GM19455 (cell line): ENCODE measurements around the gene MFAP4.

Experiments used
- ATAC-seq: cut with Tn5 transposase; IDR thresholded peaks from one replicate; pipeline ENCODE4 v1.9.1; 2021; ENCODE audit not compliant: unreplicated experiment

Gene MFAP4

GRCh38 chr17:19386051-19386929 is 700 bp downstream of the MFAP4 start:
- ATAC-seq: no peak

- ATAC-seq: no peak
These were observed 1.4 kb downstream of the MFAP4 start for GRCh38 chr17:19385521-19385983.

GRCh38 chr17:19384723-19385391 is 2.1 kb downstream of the MFAP4 start:
- no peak for ATAC-seq

GRCh38 chr17:19383681-19384470 is 3.1 kb downstream of the MFAP4 start:
- ATAC-seq: no peak

GRCh38 chr17:19382531-19383444 is 4.2 kb downstream of the MFAP4 start:
- no peak for ATAC-seq

- no peak for ATAC-seq
These were observed 5.1 kb downstream of the MFAP4 start for GRCh38 chr17:19381741-19382444.

- ATAC-seq: no peak
These were observed 5.6 kb downstream of the MFAP4 start for GRCh38 chr17:19381361-19381740.

GRCh38 chr17:19380481-19381301 is 6.3 kb downstream of the MFAP4 start:
- no peak for ATAC-seq

- no peak for ATAC-seq
These were observed 7.5 kb downstream of the MFAP4 start for GRCh38 chr17:19379361-19380065.

GRCh38 chr17:19378416-19379360 is 8.3 kb downstream of the MFAP4 start, which contains the start of gene MAPK7:
TSS of gene MAPK7 (plus strand) at chr17:19378498. CDS start at chr17:19378901, 403 bp downstream.
- ATAC-seq: peak; percentile 19

- peak; percentile 86 for ATAC-seq
These were observed 9.2 kb downstream of the MFAP4 start for GRCh38 chr17:19377602-19378415.

GRCh38 chr17:19376811-19377210 is 10.2 kb downstream of the MFAP4 start:
- ATAC-seq: no peak

- no peak for ATAC-seq
These were observed 11.3 kb downstream of the MFAP4 start for GRCh38 chr17:19375732-19376131.

- no peak for ATAC-seq
These were observed 12.9 kb downstream of the MFAP4 start for GRCh38 chr17:19374136-19374535.

GRCh38 chr17:19372866-19373504 is 14.0 kb downstream of the MFAP4 start:
- no peak for ATAC-seq

- ATAC-seq: no peak
These were observed 14.6 kb downstream of the MFAP4 start for GRCh38 chr17:19372439-19372838.
